Endothelial cell of umbilical vein (primary cell): ENCODE data around the gene PUS3. TPM values are rescaled to one million over a fixed set of nuclear protein-coding genes. Genes with fewer than 3 reads are reported as not detected.

Experiments
- BruUV-seq: library from RNA; stranded (reverse); fragments of 400-500 nt; replicated peaks from 2 replicates; lab custom pipeline; 2021; lab: Mats Ljungman, UMichigan
- CTCF ChIA-PET: fragments of 300-600, 350-600 bp; sonication (Branson Sonifier 250); formaldehyde crosslinking; loops from one replicate; lab custom pipeline; 2021; ENCODE audit warnings: antibody characterized with exemption, inconsistent platforms; lab: Charles Lee
- POLR2A ChIA-PET: fragments of 300-600, 350-600 bp; sonication (Branson Sonifier 250); formaldehyde crosslinking; loops from one replicate; lab custom pipeline; 2021; ENCODE audit warnings: antibody characterized with exemption, inconsistent platforms; lab: Charles Lee
- DNase-seq: peaks from one replicate; pipeline ENCODE4 v3.0.0-alpha.2; 2011; ENCODE audit warnings: low read depth, low spot score
- FAIRE-seq: peaks from 2 replicates; lab custom pipeline; 2011; peaks lifted over from hg19 to GRCh38; lab: Jason Lieb, UNC
- H2AFZ ChIP-seq: 2 replicates; pipeline ENCODE4 v1.6.0; 2012; ENCODE audit warnings: low read depth, low read length, control low read depth, inconsistent platforms
- H3K27ac ChIP-seq: 2 replicates; pipeline ENCODE4 v1.5.1; 2011; ENCODE audit warnings: low read depth, mild to moderate bottlenecking, control low read depth, low read length, moderate library complexity; ENCODE audit not compliant: insufficient read depth
- H3K27me3 ChIP-seq, 2 experiments: 2 replicates each; pipeline versions ENCODE4 v1.6.0 to v1.6.1; 2011; ENCODE audit warnings: low read length in 2 of 2, mixed read lengths in 1 of 2; ENCODE audit not compliant: control insufficient read depth in 2 of 2, insufficient read depth in 2 of 2
- H3K36me3 ChIP-seq, 2 experiments: 2 replicates in 1 of 2; 3 replicates in 1 of 2; pipeline ENCODE4 v1.5.1; 2011; ENCODE audit warnings: low read length in 2 of 2, mild to moderate bottlenecking in 1 of 2, moderate library complexity in 1 of 2; ENCODE audit not compliant: control insufficient read depth in 2 of 2, insufficient read depth in 2 of 2; ENCODE audit errors: extremely low read depth in 1 of 2
- H3K4me1 ChIP-seq: 3 replicates; pipeline ENCODE4 v1.5.1; 2011; ENCODE audit warnings: mild to moderate bottlenecking, low read length; ENCODE audit not compliant: control insufficient read depth, insufficient read depth; ENCODE audit errors: extremely low read depth
- H3K4me2 ChIP-seq: 2 replicates; pipeline ENCODE4 v1.6.1; 2011; ENCODE audit warnings: low read length, control low read depth, mixed read lengths; ENCODE audit not compliant: insufficient read depth
- H3K4me3 ChIP-seq, 3 experiments: fragments of 200-600 bp in 1 of 3; sonication (generic), shearing (Covaris generic) in 1 of 3; replicated peaks in 1 of 3; 2 replicates each; pipeline ENCODE4 v1.5.1; 2011 to 2016; ENCODE audit warnings: control low read depth in 3 of 3, low read length in 3 of 3, mild to moderate bottlenecking in 2 of 3, inconsistent platforms in 1 of 3, low read depth in 1 of 3, moderate library complexity in 1 of 3; ENCODE audit not compliant: insufficient read depth in 1 of 3
- H3K79me2 ChIP-seq: 2 replicates; pipeline ENCODE4 v1.6.0; 2012; ENCODE audit warnings: low read length, inconsistent platforms; ENCODE audit not compliant: control insufficient read depth, insufficient read depth
- H3K9ac ChIP-seq: replicated peaks from 2 replicates; pipeline ENCODE3; 2011; ENCODE audit warnings: low read length, control low read depth; ENCODE audit not compliant: insufficient read depth; ENCODE audit errors: extremely low read depth
- H3K9me1 ChIP-seq: replicated peaks from 3 replicates; pipeline ENCODE4 v1.6.0; 2011; ENCODE audit warnings: mild to moderate bottlenecking, low read length; ENCODE audit not compliant: control insufficient read depth, insufficient read depth; ENCODE audit errors: extremely low read depth
- H3K9me3 ChIP-seq: replicated peaks from 2 replicates; pipeline ENCODE4 v1.5.1; 2012; ENCODE audit warnings: low read length, inconsistent platforms; ENCODE audit not compliant: control insufficient read depth, insufficient read depth
- H4K20me1 ChIP-seq: replicated peaks from 2 replicates; pipeline ENCODE3; 2011; ENCODE audit warnings: mild to moderate bottlenecking, low read length; ENCODE audit not compliant: control insufficient read depth, insufficient read depth; ENCODE audit errors: extremely low read depth
- FOS ChIP-seq: IDR thresholded peaks from 2 replicates; pipeline ENCODE4 v1.6.1; 2011; ENCODE audit warnings: mild to moderate bottlenecking, low read length, moderate library complexity, borderline replicate concordance; ENCODE audit not compliant: insufficient read depth
- GATA2 ChIP-seq: IDR thresholded peaks from 2 replicates; pipeline ENCODE4 v1.7.0; 2011; ENCODE audit warnings: low read depth, mild to moderate bottlenecking, moderate library complexity, mixed read lengths, low read length; ENCODE audit not compliant: insufficient read length, insufficient read depth
- JUN ChIP-seq: IDR thresholded peaks from 2 replicates; pipeline ENCODE4 v1.6.1; 2011; ENCODE audit warnings: borderline replicate concordance, low read depth; ENCODE audit not compliant: insufficient read length, insufficient read depth
- MYC ChIP-seq: IDR thresholded peaks from one replicate; pipeline ENCODE4 v1.6.1; 2011; ENCODE audit warnings: mild to moderate bottlenecking, low read depth, low read length
- POLR2AphosphoS5 ChIP-seq: IDR thresholded peaks from 2 replicates; pipeline ENCODE4 v1.6.1; 2012; ENCODE audit warnings: low read depth, mild to moderate bottlenecking, control low read depth, low read length, moderate library complexity; ENCODE audit not compliant: insufficient read depth
- dilution Hi-C: fragments of 300-500 bp; cut with MboI; formaldehyde crosslinking; loops from one replicate; pipeline ENCODE4 v1.15.0; 2019; ENCODE audit warnings: low sequenced_read_pairs; ENCODE audit not compliant: extremely low pct_ligation_motif_present
- intact Hi-C: fragments of 100-400 bp; cut with micrococcal nuclease; formaldehyde crosslinking; loops from one replicate; pipeline ENCODE4 v1.10.0; 2022
- polyA plus RNA-seq, 4 experiments: library from polyadenylated mRNA; depleted of rRNA in 3 of 4; stranded (reverse) in 3 of 4; unstranded in 1 of 4; fragments of >200 nt; gene quantifications; 2 replicates each; pipeline versions ENCODE4 v1.2.1 to v1.2.3, GENCODE V29; 2011 to 2012; ENCODE audit warnings: missing spikeins in 1 of 4
- total RNA-seq: library from RNA; stranded (reverse); gene quantifications from 2 replicates; pipeline ENCODE4 v1.2.3, GENCODE V29; 2021
- TF ChIP-seq, protein P1 (sequence below): IDR thresholded peaks from 2 replicates; pipeline ENCODE4 v1.6.1; 2011; ENCODE audit not compliant: insufficient read depth, insufficient read length
- TF ChIP-seq, protein P2 (sequence below), 2 donors: IDR thresholded peaks; 1 replicate in 1 of 2; 2 replicates in 1 of 2; pipeline ENCODE4 v1.5.1; 2011; ENCODE audit warnings: low read length in 2 of 2, mild to moderate bottlenecking in 2 of 2, moderate library complexity in 2 of 2, control low read depth in 1 of 2, inconsistent platforms in 1 of 2, low read depth in 1 of 2; ENCODE audit not compliant: insufficient read depth in 1 of 2; ENCODE audit errors: extremely low read depth in 1 of 2

Gene PUS3
- total and polyA plus RNA-seq, 2 donors (not counting 3 experiments of a cell fraction or from before 2014, with no cell fraction given): 5.1 to 10.3 TPM

DNA sequence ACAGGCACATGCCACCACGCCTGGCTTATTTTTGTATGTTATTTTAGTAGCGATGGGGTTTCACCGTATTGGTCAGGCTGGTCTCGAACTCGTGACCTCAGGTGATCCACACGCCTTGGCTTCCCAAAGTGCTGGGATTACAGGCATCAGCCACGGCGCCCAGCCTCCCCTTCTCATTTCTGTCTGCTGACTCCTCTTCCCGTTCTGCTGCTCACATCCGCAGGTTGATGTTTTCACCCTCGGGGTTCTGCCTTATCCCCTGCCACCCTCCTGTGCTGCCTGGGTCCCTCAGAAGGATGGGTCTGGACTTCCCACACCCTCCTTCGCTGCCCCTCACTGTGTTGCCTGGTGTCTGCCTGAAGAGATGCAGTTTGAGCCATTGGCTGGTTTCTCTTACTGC, 23.7 kb upstream of the PUS3 start:
- no peaks in the 10 kb centered on the region for H4K20me1 ChIP-seq
- dilution Hi-C loops (no loop called here), intact Hi-C loops (loop anchor here (10.0 kb wide), 1 partner anchor 338 kb away; the partner anchor contains the start of genes FOXRED1 and SRPRA)
- H3K9me1 ChIP-seq: no peaks in the 10 kb centered on the region
- TF ChIP-seq MYC: no peak
- no peak for TF ChIP-seq FOS
- TF ChIP-seq, protein P1, sequence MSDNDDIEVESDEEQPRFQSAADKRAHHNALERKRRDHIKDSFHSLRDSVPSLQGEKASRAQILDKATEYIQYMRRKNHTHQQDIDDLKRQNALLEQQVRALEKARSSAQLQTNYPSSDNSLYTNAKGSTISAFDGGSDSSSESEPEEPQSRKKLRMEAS: no peak
- TF ChIP-seq POLR2AphosphoS5: no peak
- TF ChIP-seq GATA2: no peak
- TF ChIP-seq JUN: no peak
- TF ChIP-seq, protein P2, sequence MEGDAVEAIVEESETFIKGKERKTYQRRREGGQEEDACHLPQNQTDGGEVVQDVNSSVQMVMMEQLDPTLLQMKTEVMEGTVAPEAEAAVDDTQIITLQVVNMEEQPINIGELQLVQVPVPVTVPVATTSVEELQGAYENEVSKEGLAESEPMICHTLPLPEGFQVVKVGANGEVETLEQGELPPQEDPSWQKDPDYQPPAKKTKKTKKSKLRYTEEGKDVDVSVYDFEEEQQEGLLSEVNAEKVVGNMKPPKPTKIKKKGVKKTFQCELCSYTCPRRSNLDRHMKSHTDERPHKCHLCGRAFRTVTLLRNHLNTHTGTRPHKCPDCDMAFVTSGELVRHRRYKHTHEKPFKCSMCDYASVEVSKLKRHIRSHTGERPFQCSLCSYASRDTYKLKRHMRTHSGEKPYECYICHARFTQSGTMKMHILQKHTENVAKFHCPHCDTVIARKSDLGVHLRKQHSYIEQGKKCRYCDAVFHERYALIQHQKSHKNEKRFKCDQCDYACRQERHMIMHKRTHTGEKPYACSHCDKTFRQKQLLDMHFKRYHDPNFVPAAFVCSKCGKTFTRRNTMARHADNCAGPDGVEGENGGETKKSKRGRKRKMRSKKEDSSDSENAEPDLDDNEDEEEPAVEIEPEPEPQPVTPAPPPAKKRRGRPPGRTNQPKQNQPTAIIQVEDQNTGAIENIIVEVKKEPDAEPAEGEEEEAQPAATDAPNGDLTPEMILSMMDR (IDR thresholded peaks at IDR 0.05; ENCODE audit: extremely low read depth in 1 of 2, insufficient read depth in 1 of 2, low read depth in 1 of 2, low read length in 2 of 2): no peak
- H3K9ac ChIP-seq: no peak overlapping the region
- no peaks in the 10 kb centered on the region for H3K79me2 ChIP-seq
- H3K9me3 ChIP-seq: no peaks in the 10 kb centered on the region
- no TSS peak for BruUV-seq
- DNase-seq (no peak), FAIRE-seq (no peak)
- POLR2A ChIA-PET: no interaction called here
- H3K36me3 ChIP-seq: no peaks in the 10 kb centered on the region
- no peaks in the 10 kb centered on the region for H3K4me1 ChIP-seq
- H2AFZ ChIP-seq: no peak overlapping the region
- CTCF ChIA-PET: no interaction called here
- H3K27ac ChIP-seq: no peak overlapping the region
- no peak overlapping the region for H3K4me3 ChIP-seq
- peaks cover 2 to 8% of the 10 kb centered on the region in 2 experiments for H3K27me3 ChIP-seq
- no peak overlapping the region for H3K4me2 ChIP-seq
